Endothelial cell of umbilical vein (primary cell): Measurements from ENCODE around the gene ARID2. TPM values are rescaled to one million over a fixed set of nuclear protein-coding genes. Genes with fewer than 3 reads are reported as not detected.

Experiments
- BruUV-seq: library from RNA; stranded (reverse); fragments of 400-500 nt; replicated peaks from 2 replicates; lab custom pipeline; 2021; lab: Mats Ljungman, UMichigan
- CTCF ChIA-PET: fragments of 300-600, 350-600 bp; sonication (Branson Sonifier 250); formaldehyde crosslinking; loops from one replicate; lab custom pipeline; 2021; ENCODE audit warnings: antibody characterized with exemption, inconsistent platforms; lab: Charles Lee
- POLR2A ChIA-PET: fragments of 300-600, 350-600 bp; sonication (Branson Sonifier 250); formaldehyde crosslinking; loops from one replicate; lab custom pipeline; 2021; ENCODE audit warnings: antibody characterized with exemption, inconsistent platforms; lab: Charles Lee
- DNase-seq: peaks from one replicate; pipeline ENCODE4 v3.0.0-alpha.2; 2011; ENCODE audit warnings: low read depth, low spot score
- FAIRE-seq: peaks from 2 replicates; lab custom pipeline; 2011; peaks lifted over from hg19 to GRCh38; lab: Jason Lieb, UNC
- H2AFZ ChIP-seq: 2 replicates; pipeline ENCODE4 v1.6.0; 2012; ENCODE audit warnings: low read depth, low read length, control low read depth, inconsistent platforms
- H3K27ac ChIP-seq: 2 replicates; pipeline ENCODE4 v1.5.1; 2011; ENCODE audit warnings: low read depth, mild to moderate bottlenecking, control low read depth, low read length, moderate library complexity; ENCODE audit not compliant: insufficient read depth
- H3K27me3 ChIP-seq, 2 experiments: 2 replicates each; pipeline versions ENCODE4 v1.6.0 to v1.6.1; 2011; ENCODE audit warnings: low read length in 2 of 2, mixed read lengths in 1 of 2; ENCODE audit not compliant: control insufficient read depth in 2 of 2, insufficient read depth in 2 of 2
- H3K36me3 ChIP-seq, 2 experiments: 2 replicates in 1 of 2; 3 replicates in 1 of 2; pipeline ENCODE4 v1.5.1; 2011; ENCODE audit warnings: low read length in 2 of 2, mild to moderate bottlenecking in 1 of 2, moderate library complexity in 1 of 2; ENCODE audit not compliant: control insufficient read depth in 2 of 2, insufficient read depth in 2 of 2; ENCODE audit errors: extremely low read depth in 1 of 2
- H3K4me1 ChIP-seq: 3 replicates; pipeline ENCODE4 v1.5.1; 2011; ENCODE audit warnings: mild to moderate bottlenecking, low read length; ENCODE audit not compliant: control insufficient read depth, insufficient read depth; ENCODE audit errors: extremely low read depth
- H3K4me2 ChIP-seq: 2 replicates; pipeline ENCODE4 v1.6.1; 2011; ENCODE audit warnings: low read length, control low read depth, mixed read lengths; ENCODE audit not compliant: insufficient read depth
- H3K4me3 ChIP-seq, 3 experiments: fragments of 200-600 bp in 1 of 3; sonication (generic), shearing (Covaris generic) in 1 of 3; replicated peaks in 1 of 3; 2 replicates each; pipeline ENCODE4 v1.5.1; 2011 to 2016; ENCODE audit warnings: control low read depth in 3 of 3, low read length in 3 of 3, mild to moderate bottlenecking in 2 of 3, inconsistent platforms in 1 of 3, low read depth in 1 of 3, moderate library complexity in 1 of 3; ENCODE audit not compliant: insufficient read depth in 1 of 3
- H3K79me2 ChIP-seq: 2 replicates; pipeline ENCODE4 v1.6.0; 2012; ENCODE audit warnings: low read length, inconsistent platforms; ENCODE audit not compliant: control insufficient read depth, insufficient read depth
- H3K9ac ChIP-seq: replicated peaks from 2 replicates; pipeline ENCODE3; 2011; ENCODE audit warnings: low read length, control low read depth; ENCODE audit not compliant: insufficient read depth; ENCODE audit errors: extremely low read depth
- H3K9me1 ChIP-seq: replicated peaks from 3 replicates; pipeline ENCODE4 v1.6.0; 2011; ENCODE audit warnings: mild to moderate bottlenecking, low read length; ENCODE audit not compliant: control insufficient read depth, insufficient read depth; ENCODE audit errors: extremely low read depth
- H3K9me3 ChIP-seq: replicated peaks from 2 replicates; pipeline ENCODE4 v1.5.1; 2012; ENCODE audit warnings: low read length, inconsistent platforms; ENCODE audit not compliant: control insufficient read depth, insufficient read depth
- H4K20me1 ChIP-seq: replicated peaks from 2 replicates; pipeline ENCODE3; 2011; ENCODE audit warnings: mild to moderate bottlenecking, low read length; ENCODE audit not compliant: control insufficient read depth, insufficient read depth; ENCODE audit errors: extremely low read depth
- EZH2 ChIP-seq: IDR thresholded peaks from 2 replicates; pipeline ENCODE4 v1.6.1; 2012; ENCODE audit warnings: borderline replicate concordance, low read depth, mild to moderate bottlenecking, moderate library complexity, low read length, inconsistent platforms; ENCODE audit not compliant: severe bottlenecking
- FOS ChIP-seq: IDR thresholded peaks from 2 replicates; pipeline ENCODE4 v1.6.1; 2011; ENCODE audit warnings: mild to moderate bottlenecking, low read length, moderate library complexity, borderline replicate concordance; ENCODE audit not compliant: insufficient read depth
- GATA2 ChIP-seq: IDR thresholded peaks from 2 replicates; pipeline ENCODE4 v1.7.0; 2011; ENCODE audit warnings: low read depth, mild to moderate bottlenecking, moderate library complexity, mixed read lengths, low read length; ENCODE audit not compliant: insufficient read length, insufficient read depth
- JUN ChIP-seq: IDR thresholded peaks from 2 replicates; pipeline ENCODE4 v1.6.1; 2011; ENCODE audit warnings: borderline replicate concordance, low read depth; ENCODE audit not compliant: insufficient read length, insufficient read depth
- MYC ChIP-seq: IDR thresholded peaks from one replicate; pipeline ENCODE4 v1.6.1; 2011; ENCODE audit warnings: mild to moderate bottlenecking, low read depth, low read length
- POLR2A ChIP-seq: IDR thresholded peaks from 2 replicates; pipeline ENCODE4 v1.6.1; 2012; ENCODE audit warnings: low read depth, mild to moderate bottlenecking, control low read depth, low read length
- dilution Hi-C: fragments of 300-500 bp; cut with MboI; formaldehyde crosslinking; loops from one replicate; pipeline ENCODE4 v1.15.0; 2019; ENCODE audit warnings: low sequenced_read_pairs; ENCODE audit not compliant: extremely low pct_ligation_motif_present
- intact Hi-C: fragments of 100-400 bp; cut with micrococcal nuclease; formaldehyde crosslinking; loops from one replicate; pipeline ENCODE4 v1.10.0; 2022
- polyA plus RNA-seq, 4 experiments: library from polyadenylated mRNA; depleted of rRNA in 3 of 4; stranded (reverse) in 3 of 4; unstranded in 1 of 4; fragments of >200 nt; gene quantifications; 2 replicates each; pipeline versions ENCODE4 v1.2.1 to v1.2.3, GENCODE V29; 2011 to 2012; ENCODE audit warnings: missing spikeins in 1 of 4
- total RNA-seq: library from RNA; stranded (reverse); gene quantifications from 2 replicates; pipeline ENCODE4 v1.2.3, GENCODE V29; 2021
- TF ChIP-seq, protein P1 (sequence below): IDR thresholded peaks from 2 replicates; pipeline ENCODE4 v1.6.1; 2011; ENCODE audit not compliant: insufficient read depth, insufficient read length
- TF ChIP-seq, protein P2 (sequence below), 2 donors: IDR thresholded peaks; 1 replicate in 1 of 2; 2 replicates in 1 of 2; pipeline ENCODE4 v1.5.1; 2011; ENCODE audit warnings: low read length in 2 of 2, mild to moderate bottlenecking in 2 of 2, moderate library complexity in 2 of 2, control low read depth in 1 of 2, inconsistent platforms in 1 of 2, low read depth in 1 of 2; ENCODE audit not compliant: insufficient read depth in 1 of 2; ENCODE audit errors: extremely low read depth in 1 of 2

The ARID2 gene
- total and polyA plus RNA-seq, 2 donors (not counting 3 experiments of a cell fraction or from before 2014, with no cell fraction given), result 10.8 to 26.7 TPM

GRCh38 chr12:45883187-45883586, 153.7 kb downstream of the ARID2 start:
- Histone ChIP-seq H3K9me1 (no peaks in the 10 kb centered on the region), H2AFZ (no peak overlapping the region), H3K9me3 (no peaks in the 10 kb centered on the region), H3K27me3 (no peaks in the 10 kb centered on the region), H3K4me3 (no peak overlapping the region), H3K4me2 (peak overlapping the region; percentile 6), H3K4me1 (no peaks in the 10 kb centered on the region), H3K79me2 (no peaks in the 10 kb centered on the region), H3K27ac (no peak overlapping the region), H3K9ac (no peak overlapping the region), H3K36me3 (peaks cover 0 to 4% of the 10 kb centered on the region in 2 experiments), H4K20me1 (no peaks in the 10 kb centered on the region)
- ChIA-PET CTCF (no interaction called here), POLR2A (no interaction called here)
- intact Hi-C loops (no loop called here), dilution Hi-C loops (no loop called here)
- BruUV-seq, result no TSS peak
- no peak for DNase-seq
- FAIRE-seq, result no peak
- TF ChIP-seq, protein P1, sequence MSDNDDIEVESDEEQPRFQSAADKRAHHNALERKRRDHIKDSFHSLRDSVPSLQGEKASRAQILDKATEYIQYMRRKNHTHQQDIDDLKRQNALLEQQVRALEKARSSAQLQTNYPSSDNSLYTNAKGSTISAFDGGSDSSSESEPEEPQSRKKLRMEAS, result no peak
- no peak for TF ChIP-seq JUN
- TF ChIP-seq EZH2, result no peak
- no peak for TF ChIP-seq MYC
- TF ChIP-seq GATA2, result no peak
- TF ChIP-seq, protein P2, sequence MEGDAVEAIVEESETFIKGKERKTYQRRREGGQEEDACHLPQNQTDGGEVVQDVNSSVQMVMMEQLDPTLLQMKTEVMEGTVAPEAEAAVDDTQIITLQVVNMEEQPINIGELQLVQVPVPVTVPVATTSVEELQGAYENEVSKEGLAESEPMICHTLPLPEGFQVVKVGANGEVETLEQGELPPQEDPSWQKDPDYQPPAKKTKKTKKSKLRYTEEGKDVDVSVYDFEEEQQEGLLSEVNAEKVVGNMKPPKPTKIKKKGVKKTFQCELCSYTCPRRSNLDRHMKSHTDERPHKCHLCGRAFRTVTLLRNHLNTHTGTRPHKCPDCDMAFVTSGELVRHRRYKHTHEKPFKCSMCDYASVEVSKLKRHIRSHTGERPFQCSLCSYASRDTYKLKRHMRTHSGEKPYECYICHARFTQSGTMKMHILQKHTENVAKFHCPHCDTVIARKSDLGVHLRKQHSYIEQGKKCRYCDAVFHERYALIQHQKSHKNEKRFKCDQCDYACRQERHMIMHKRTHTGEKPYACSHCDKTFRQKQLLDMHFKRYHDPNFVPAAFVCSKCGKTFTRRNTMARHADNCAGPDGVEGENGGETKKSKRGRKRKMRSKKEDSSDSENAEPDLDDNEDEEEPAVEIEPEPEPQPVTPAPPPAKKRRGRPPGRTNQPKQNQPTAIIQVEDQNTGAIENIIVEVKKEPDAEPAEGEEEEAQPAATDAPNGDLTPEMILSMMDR (IDR thresholded peaks at IDR 0.05; ENCODE audit: extremely low read depth in 1 of 2, insufficient read depth in 1 of 2, low read depth in 1 of 2, low read length in 2 of 2), result no peak
- no peak for TF ChIP-seq POLR2A
- no peak for TF ChIP-seq FOS
